Right lobe of liver (tissue), 6 donors: ENCODE results near the gene PREX1. TPM values are rescaled to one million over a fixed set of nuclear protein-coding genes. Genes with fewer than 3 reads are reported as not detected.

Experiments
- ATAC-seq, 4 donors: fragments of 200-7000 bp; cut with Tn5 transposase; one replicate each; pipeline ENCODE4 v1.9.1; 2020; ENCODE audit warnings: mild to moderate bottlenecking in 4 of 4, moderate library complexity in 4 of 4
- DNase-seq, 3 donors: peaks; one replicate each; pipeline ENCODE4 v3.0.0-alpha.2; 2020
- H3K27ac ChIP-seq, 3 donors: fragments of 200-600 bp; one replicate each; pipeline ENCODE4 v1.8.0; 2022
- H3K27me3 ChIP-seq, 2 donors: fragments of 200-600 bp; one replicate each; pipeline ENCODE4 v1.8.0; 2022
- H3K36me3 ChIP-seq, 4 donors: fragments of 200-600 bp; sonication (generic) in 1 of 4; one replicate each; pipeline versions ENCODE4 v1.5.1 to v1.8.0; 2017 to 2022; ENCODE audit warnings: control low read depth in 1 of 4
- H3K4me1 ChIP-seq, 4 donors: fragments of 200-600 bp; sonication (generic) in 1 of 4; one replicate each; pipeline versions ENCODE4 v1.5.1 to v1.8.0; 2017 to 2022; ENCODE audit warnings: control low read depth in 1 of 4
- H3K4me3 ChIP-seq, 3 donors: fragments of 200-600 bp; one replicate each; pipeline ENCODE4 v1.8.0; 2022
- H3K9me3 ChIP-seq, 4 donors: fragments of 200-600 bp; sonication (generic) in 1 of 4; one replicate each; pipeline versions ENCODE4 v1.5.1 to v1.8.0; 2017 to 2022; ENCODE audit warnings: control low read depth in 1 of 4
- POLR2A ChIP-seq: fragments of 450-650 bp; IDR thresholded peaks from one replicate; pipeline ENCODE4 v1.6.1; 2017; ENCODE audit warnings: antibody characterized with exemption, mild to moderate bottlenecking
- WGBS: methylation state at CpG from one replicate; pipeline ENCODE4 v1.1.6; 2018; ENCODE audit warnings: low coverage, low lambda C conversion rate; ENCODE audit not compliant: insufficient coverage; ENCODE audit errors: missing lambda C conversion rate; 5-methylcytosine and 5-hydroxymethylcytosine counted together
- intact Hi-C, 2 donors: fragments of 100-400 bp; cut with DNase I; formaldehyde crosslinking; loops; one replicate each; pipeline versions ENCODE4 v1.11.2 to v1.14.1; 2022
- total RNA-seq, 6 experiments: library from RNA; depleted of rRNA in 2 of 6; stranded (reverse); fragments of >200 nt in 2 of 6; fragmentation: NEBNext Ultra II Directional in 3 of 6; extraction: Animal tissue kit (Norgen Biotek cat#: 25700) in 3 of 6; gene quantifications; one replicate each; pipeline versions ENCODE4 v1.1.0 to v1.2.4, GENCODE V29; 2016 to 2023
- TF ChIP-seq, protein P1 (sequence below), 4 donors: fragments of 200-600 bp in 3 of 4; fragments of 450-650 bp in 1 of 4; IDR thresholded peaks; one replicate each; pipeline versions ENCODE4 v1.5.1 to v1.8.0; 2016 to 2022; ENCODE audit warnings: antibody characterized with exemption in 4 of 4, mild to moderate bottlenecking in 2 of 4
- donor health status: DM: no; HTN: yes; CAD: no.
- donor health status: DM: no; HTN: no; CAD: no.
- donor health status: DM: no; HTN: no; CAD: no.
- donor health status: DM: no; HTN: yes; CAD: no.
- donor health status: DM: no; HTN: yes; CAD: no.

PREX1 gene
- total RNA-seq, 6 experiments from 2014 or later, result 4.4 to 11.1 (median 8.7) TPM

DNA sequence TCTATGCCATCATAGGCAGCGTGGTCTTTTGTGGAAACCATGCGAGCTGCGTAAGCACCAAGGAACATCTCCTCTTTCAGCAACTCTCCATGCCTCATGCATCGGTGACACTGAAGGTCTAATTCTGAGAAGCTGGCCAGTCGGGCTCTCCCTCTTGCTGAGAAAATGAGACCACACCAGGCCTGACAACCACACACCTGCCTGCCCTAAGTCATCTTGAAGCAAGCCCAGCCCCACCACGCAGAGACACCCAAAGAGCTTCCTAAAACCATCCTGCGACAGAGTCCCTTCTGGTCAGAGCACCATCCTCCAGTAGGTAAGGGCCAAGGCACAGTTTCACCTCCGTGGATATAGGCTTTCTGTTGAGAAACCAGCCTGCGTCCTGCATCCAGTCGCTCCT, 26.6 kb downstream of the PREX1 start:
- intact Hi-C loops, result no loop called here
- no peak for ATAC-seq
- no peaks in the 10 kb centered on the region for H3K27me3 ChIP-seq
- no peaks in the 10 kb centered on the region for H3K36me3 ChIP-seq
- TF ChIP-seq, protein P1, sequence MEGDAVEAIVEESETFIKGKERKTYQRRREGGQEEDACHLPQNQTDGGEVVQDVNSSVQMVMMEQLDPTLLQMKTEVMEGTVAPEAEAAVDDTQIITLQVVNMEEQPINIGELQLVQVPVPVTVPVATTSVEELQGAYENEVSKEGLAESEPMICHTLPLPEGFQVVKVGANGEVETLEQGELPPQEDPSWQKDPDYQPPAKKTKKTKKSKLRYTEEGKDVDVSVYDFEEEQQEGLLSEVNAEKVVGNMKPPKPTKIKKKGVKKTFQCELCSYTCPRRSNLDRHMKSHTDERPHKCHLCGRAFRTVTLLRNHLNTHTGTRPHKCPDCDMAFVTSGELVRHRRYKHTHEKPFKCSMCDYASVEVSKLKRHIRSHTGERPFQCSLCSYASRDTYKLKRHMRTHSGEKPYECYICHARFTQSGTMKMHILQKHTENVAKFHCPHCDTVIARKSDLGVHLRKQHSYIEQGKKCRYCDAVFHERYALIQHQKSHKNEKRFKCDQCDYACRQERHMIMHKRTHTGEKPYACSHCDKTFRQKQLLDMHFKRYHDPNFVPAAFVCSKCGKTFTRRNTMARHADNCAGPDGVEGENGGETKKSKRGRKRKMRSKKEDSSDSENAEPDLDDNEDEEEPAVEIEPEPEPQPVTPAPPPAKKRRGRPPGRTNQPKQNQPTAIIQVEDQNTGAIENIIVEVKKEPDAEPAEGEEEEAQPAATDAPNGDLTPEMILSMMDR (IDR thresholded peaks at IDR 0.05), result no peak
- no peak for TF ChIP-seq POLR2A
- no peaks in the 10 kb centered on the region for H3K4me1 ChIP-seq
- no peak overlapping the region for H3K27ac ChIP-seq
- H3K4me3 ChIP-seq, result no peak overlapping the region
- H3K9me3 ChIP-seq, result no peaks in the 10 kb centered on the region
- WGBS, result 96% methylated on average over 4 of the region's 10 CpGs
- no peak for DNase-seq

GRCh38 chr20:48800177-48800576, 27.6 kb downstream of the PREX1 start:
- Histone ChIP-seq H3K9me3 (no peaks in the 10 kb centered on the region), H3K4me3 (no peak overlapping the region), H3K4me1 (peaks cover 0 to 7% (median 0%) of the 10 kb centered on the region in 4 donors), H3K27me3 (no peaks in the 10 kb centered on the region), H3K36me3 (no peaks in the 10 kb centered on the region), H3K27ac (no peak overlapping the region)
- ATAC-seq, result no peak
- TF ChIP-seq, protein P1 (IDR thresholded peaks at IDR 0.05), result no peak
- TF ChIP-seq POLR2A, result no peak
- 98% methylated on average over 4 of the region's 4 CpGs for WGBS
- intact Hi-C loops, result no loop called here
- no peak for DNase-seq

GRCh38 chr20:48799328-48800105, 28.3 kb downstream of the PREX1 start:
- 77% methylated on average over 5 of the region's 12 CpGs for WGBS
- peaks cover 0 to 7% (median 0%) of the 10 kb centered on the region in 4 donors for H3K4me1 ChIP-seq
- DNase-seq, result no peak

GRCh38 chr20:48797850-48798747, 29.7 kb downstream of the PREX1 start:
- intact Hi-C loops, result no loop called here
- WGBS, result 66% methylated on average over 10 of the region's 11 CpGs
- no peaks in the 10 kb centered on the region for H3K9me3 ChIP-seq
- ATAC-seq (peak in 1 of 4 donors; percentile 6), DNase-seq (no peak)
- peaks cover 0 to 7% (median 0%) of the 10 kb centered on the region in 4 donors for H3K4me1 ChIP-seq
- H3K4me3 ChIP-seq, result no peak overlapping the region
- H3K27ac ChIP-seq, result no peak overlapping the region
- H3K27me3 ChIP-seq, result no peaks in the 10 kb centered on the region
- no peaks in the 10 kb centered on the region for H3K36me3 ChIP-seq
- no peak for TF ChIP-seq POLR2A
- TF ChIP-seq, protein P1 (IDR thresholded peaks at IDR 0.05), result no peak

More at GRCh38 chr20:48799328-48800105, 28.3 kb downstream of the PREX1 start:
- ATAC-seq, result no peak
- Histone ChIP-seq H3K27ac (no peak overlapping the region), H3K9me3 (no peaks in the 10 kb centered on the region), H3K27me3 (no peaks in the 10 kb centered on the region), H3K4me3 (no peak overlapping the region), H3K36me3 (no peaks in the 10 kb centered on the region)
- TF ChIP-seq, protein P1 (IDR thresholded peaks at IDR 0.05), result no peak
- TF ChIP-seq POLR2A, result no peak
- intact Hi-C loops, result no loop called here
